Measurements from ENCODE around the gene BRWD1. TPM values are rescaled to one million over a fixed set of nuclear protein-coding genes. Genes with fewer than 3 reads are reported as not detected.

BRWD1 gene
- total RNA-seq, 2 donors from 2014 or later: 43.2 to 83.8 TPM

DNA sequence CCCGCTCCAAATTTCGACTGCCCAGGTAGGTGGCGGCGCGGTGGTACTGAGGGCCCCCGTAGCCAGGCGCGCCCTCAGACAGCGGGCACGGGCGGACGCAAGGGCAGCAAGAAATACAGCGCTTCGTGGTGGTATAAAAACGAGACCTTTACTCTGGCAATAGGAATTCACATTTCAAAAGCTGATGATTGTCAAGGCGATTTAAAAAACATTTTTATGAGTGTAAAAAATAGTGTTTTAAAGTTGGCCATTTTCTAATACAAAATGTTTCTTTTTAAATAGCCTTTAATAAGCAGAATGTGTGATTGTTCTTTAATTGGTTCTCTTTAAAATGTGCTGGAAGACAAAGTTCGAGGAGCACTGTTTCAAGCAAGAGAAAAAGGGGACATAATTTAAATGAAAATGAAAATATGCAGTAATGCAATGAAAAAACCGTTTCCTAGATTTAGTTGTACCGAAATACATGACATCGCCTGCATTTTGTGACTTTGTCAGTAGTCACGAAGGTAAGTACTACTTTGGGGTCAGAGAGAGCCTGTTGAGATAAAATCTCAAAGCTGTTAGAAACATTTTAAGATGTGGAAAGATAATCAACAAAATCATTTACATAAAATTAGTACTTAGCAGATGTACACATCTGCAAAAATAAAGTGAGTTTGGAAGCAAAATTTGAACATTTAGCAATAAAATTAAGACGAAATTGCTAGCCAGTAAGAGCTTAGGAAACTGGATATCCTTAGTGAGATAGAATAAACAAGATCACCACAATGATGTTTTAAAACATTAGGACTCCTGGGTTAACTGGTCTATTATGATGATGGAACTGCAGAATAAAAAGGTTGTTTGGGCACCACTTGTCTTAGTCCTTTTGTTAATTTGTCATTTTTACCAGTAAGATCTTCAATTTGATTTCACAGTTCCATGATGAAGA is 129.1 kb downstream of the BRWD1 start:
- no peak for DNase-seq (ENCODE audit: low spot score)
- Histone ChIP-seq H3K36me3 (no peaks in the 10 kb centered on the region), H3K4me1 (replicated peaks) (no peaks in the 10 kb centered on the region), H3K27me3 (replicated peaks; ENCODE audit: insufficient read depth) (no peaks in the 10 kb centered on the region), H3K27ac (peak overlapping the region; percentile 86 to 91), H3K9me3 (no peaks in the 10 kb centered on the region), H3K4me3 (peak overlapping the region; percentile 61 to 76)
- intact Hi-C loops (cut with DNase I): no loop called here
- 2% methylated on average over 22 of the region's 22 CpGs for WGBS
- no peak for TF ChIP-seq POLR2A (IDR thresholded peaks at IDR 0.05)
- TF ChIP-seq, protein P1, sequence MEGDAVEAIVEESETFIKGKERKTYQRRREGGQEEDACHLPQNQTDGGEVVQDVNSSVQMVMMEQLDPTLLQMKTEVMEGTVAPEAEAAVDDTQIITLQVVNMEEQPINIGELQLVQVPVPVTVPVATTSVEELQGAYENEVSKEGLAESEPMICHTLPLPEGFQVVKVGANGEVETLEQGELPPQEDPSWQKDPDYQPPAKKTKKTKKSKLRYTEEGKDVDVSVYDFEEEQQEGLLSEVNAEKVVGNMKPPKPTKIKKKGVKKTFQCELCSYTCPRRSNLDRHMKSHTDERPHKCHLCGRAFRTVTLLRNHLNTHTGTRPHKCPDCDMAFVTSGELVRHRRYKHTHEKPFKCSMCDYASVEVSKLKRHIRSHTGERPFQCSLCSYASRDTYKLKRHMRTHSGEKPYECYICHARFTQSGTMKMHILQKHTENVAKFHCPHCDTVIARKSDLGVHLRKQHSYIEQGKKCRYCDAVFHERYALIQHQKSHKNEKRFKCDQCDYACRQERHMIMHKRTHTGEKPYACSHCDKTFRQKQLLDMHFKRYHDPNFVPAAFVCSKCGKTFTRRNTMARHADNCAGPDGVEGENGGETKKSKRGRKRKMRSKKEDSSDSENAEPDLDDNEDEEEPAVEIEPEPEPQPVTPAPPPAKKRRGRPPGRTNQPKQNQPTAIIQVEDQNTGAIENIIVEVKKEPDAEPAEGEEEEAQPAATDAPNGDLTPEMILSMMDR (IDR thresholded peaks at IDR 0.05): no peak

GRCh38 chr21:39183272-39184049 is 130.0 kb downstream of the BRWD1 start, which contains the start of gene PSMG1:
Gene PSMG1 (minus strand): TSS chr21:39183451. CDS start chr21:39183385, 66 bp downstream.
- Histone ChIP-seq H3K4me1 (replicated peaks) (no peaks in the 10 kb centered on the region), H3K4me3 (peak within 1 kb of the TSS; percentile 61 to 76), H3K9me3 (no peaks in the 10 kb centered on the region), H3K27ac (peak within 1 kb of the TSS; percentile 86 to 91), H3K36me3 (no peaks in the 10 kb centered on the region), H3K27me3 (replicated peaks; ENCODE audit: insufficient read depth) (no peaks in the 10 kb centered on the region)
- peak; percentile 89 for DNase-seq (ENCODE audit: low spot score)
- under 1% methylated on average over 68 of the region's 76 CpGs for WGBS
- intact Hi-C loops (cut with DNase I): loop anchor here (2.0 kb wide), 1 partner anchor 205 kb away; no protein-coding TSS in a partner anchor
- TF ChIP-seq POLR2AphosphoS5 (IDR thresholded peaks at IDR 0.05) (peak; percentile 66), POLR2A (IDR thresholded peaks at IDR 0.05) (peak; percentile 81)
- TF ChIP-seq, protein P1 (IDR thresholded peaks at IDR 0.05): peak in 1 of 4 experiments; percentile 23

DNA sequence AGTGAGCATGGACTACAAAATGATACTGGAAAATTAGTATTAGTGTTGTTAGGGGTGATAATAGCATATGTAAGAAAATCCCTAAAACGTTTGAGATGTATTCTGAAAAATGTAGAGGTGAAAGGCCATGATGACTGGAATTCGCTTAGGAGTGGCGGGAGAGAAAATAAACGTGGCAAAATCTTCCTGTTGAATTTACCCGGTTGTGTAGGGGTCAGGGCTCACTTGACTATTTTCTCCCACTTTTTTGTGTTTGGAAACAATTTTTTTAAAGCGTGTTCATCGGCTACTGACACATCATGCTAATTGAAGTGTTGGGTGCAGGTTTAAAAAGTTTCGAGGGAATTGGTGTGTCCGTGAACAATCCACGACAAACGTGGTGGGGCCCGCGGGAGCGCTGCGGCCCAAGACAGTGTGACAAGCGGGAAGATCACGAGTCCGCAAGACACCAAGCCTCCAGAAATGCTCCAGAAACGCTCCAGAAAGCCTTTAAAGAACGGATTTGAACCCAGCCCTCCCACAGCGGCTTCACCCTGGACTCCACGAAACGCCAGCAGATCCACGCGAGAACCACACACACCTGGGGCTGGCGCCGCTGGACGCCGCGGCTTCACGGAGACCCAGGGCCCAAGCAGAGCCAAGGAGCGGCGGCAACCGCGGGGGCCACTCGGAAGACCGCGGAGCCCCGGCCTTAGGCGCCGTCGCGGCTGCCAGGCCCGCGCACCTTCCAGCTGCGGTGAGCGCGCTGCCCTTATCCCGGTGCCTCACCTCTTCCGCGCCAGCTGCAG is 130.8 kb downstream of the BRWD1 start:
- no peaks in the 10 kb centered on the region for H3K9me3 ChIP-seq
- intact Hi-C loops (cut with DNase I): loop anchor here (2.0 kb wide), 1 partner anchor 206 kb away; no protein-coding TSS in a partner anchor

DNA sequence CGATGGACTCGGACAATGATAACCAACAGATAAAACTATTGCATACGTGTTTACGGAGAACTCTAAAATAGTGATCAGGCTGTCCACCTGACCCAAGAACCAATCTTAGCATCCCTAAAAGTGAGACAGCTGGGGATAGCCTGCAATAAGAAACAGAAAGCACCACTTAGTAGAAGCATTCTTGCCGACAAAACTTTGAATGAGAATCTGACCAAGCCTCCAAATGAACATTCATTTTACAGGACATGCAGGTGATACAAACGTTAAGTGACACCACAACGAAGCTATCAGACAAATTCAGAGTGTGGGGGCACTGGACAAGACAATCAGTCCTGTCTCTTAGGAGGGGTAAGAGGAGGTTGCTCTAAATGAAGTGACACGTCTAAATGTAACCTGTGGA is 131.4 kb downstream of the BRWD1 start:
- no peak overlapping the region for H3K4me3 ChIP-seq
- H3K9me3 ChIP-seq: no peaks in the 10 kb centered on the region
- H3K36me3 ChIP-seq: no peaks in the 10 kb centered on the region
- 55% methylated on average over 8 of the region's 8 CpGs for WGBS
- DNase-seq (ENCODE audit: low spot score): no peak
- intact Hi-C loops (cut with DNase I): loop anchor here (2.0 kb wide), 1 partner anchor 207 kb away; no protein-coding TSS in a partner anchor
- no peaks in the 10 kb centered on the region for H3K4me1 ChIP-seq (replicated peaks)
- H3K27me3 ChIP-seq (replicated peaks; ENCODE audit: insufficient read depth): no peaks in the 10 kb centered on the region
- H3K27ac ChIP-seq: no peak overlapping the region
- TF ChIP-seq POLR2AphosphoS5 (IDR thresholded peaks at IDR 0.05) (no peak), POLR2A (IDR thresholded peaks at IDR 0.05) (no peak)
- TF ChIP-seq, protein P1 (IDR thresholded peaks at IDR 0.05): no peak

More for the DNA sequence above, 130.8 kb downstream of the BRWD1 start:
- no peaks in the 10 kb centered on the region for H3K36me3 ChIP-seq
- no peaks in the 10 kb centered on the region for H3K27me3 ChIP-seq (replicated peaks; ENCODE audit: insufficient read depth)
- peak; percentile 17 for DNase-seq (ENCODE audit: low spot score)
- H3K27ac ChIP-seq: peak overlapping the region; percentile 86 to 91
- H3K4me1 ChIP-seq (replicated peaks): no peaks in the 10 kb centered on the region
- peak overlapping the region; percentile 61 to 76 for H3K4me3 ChIP-seq
- WGBS: 3% methylated on average over 43 of the region's 51 CpGs
- TF ChIP-seq, protein P1 (IDR thresholded peaks at IDR 0.05): no peak
